ENCODE results near the gene BBS9. TPM values are rescaled to one million over a fixed set of nuclear protein-coding genes. Genes with fewer than 3 reads are reported as not detected.

Gene BBS9
- total and polyA plus RNA-seq, 4 donors = 2.3 to 9.5 (median 4.5) TPM

- TF ChIP-seq ZBTB33 (IDR thresholded peaks at IDR 0.05) (no peak), SP1 (IDR thresholded peaks at IDR 0.05) (no peak), TAF1 (conservative IDR thresholded peaks at IDR 0.05) (no peak), YY1 (IDR thresholded peaks at IDR 0.05) (no peak), HNF4G (IDR thresholded peaks at IDR 0.05) (no peak)
These were observed 2.3 kb upstream of the BBS9 start (continued) for GRCh38 chr7:33127085-33127484.

- peaks cover 1 to 11% (median 8%) of the 10 kb centered on the region in 4 donors for H3K4me1 ChIP-seq (ENCODE audit: control insufficient read depth in 4 of 4, insufficient read depth in 4 of 4, low read length in 3 of 4)
- H3K36me3 ChIP-seq (ENCODE audit: control insufficient read depth in 4 of 4, insufficient read depth in 3 of 4, low read depth in 1 of 4, low read length in 3 of 4) = no peaks in the 10 kb centered on the region
- DNase-seq (ENCODE audit: low spot score) = no peak
- H3K9me3 ChIP-seq (ENCODE audit: control insufficient read depth in 4 of 4, low read length in 3 of 4) = no peaks in the 10 kb centered on the region
- peak overlapping the region in 1 of 2 donors; percentile 71 for H3K9ac ChIP-seq (ENCODE audit: low read depth in 1 of 2, low read length in 2 of 2)
- H3K27ac ChIP-seq (ENCODE audit: low read depth in 1 of 2, low read length in 2 of 2) = peak overlapping the region; percentile 89
- WGBS = 0% methylated on average over 3 of the region's 3 CpGs
- no peaks in the 10 kb centered on the region for H3K27me3 ChIP-seq (ENCODE audit: control insufficient read depth in 4 of 4, insufficient read depth in 4 of 4, low read length in 3 of 4)
- H3K4me3 ChIP-seq (ENCODE audit: low read depth in 1 of 3, low read length in 3 of 3) = peak overlapping the region; percentile 72 to 100 (median 98)
- no peak for TF ChIP-seq FOXA1 (IDR thresholded peaks at IDR 0.05)
- TF ChIP-seq GABPA (IDR thresholded peaks at IDR 0.05 in 1 of 2, conservative IDR thresholded peaks at IDR 0.05 in 1 of 2) = no peak
- TF ChIP-seq FOXA2 (IDR thresholded peaks at IDR 0.05) = no peak
- no peak for TF ChIP-seq HNF4G (IDR thresholded peaks at IDR 0.05)
- TF ChIP-seq ZBTB33 (IDR thresholded peaks at IDR 0.05) = no peak
- TF ChIP-seq SP1 (IDR thresholded peaks at IDR 0.05) = no peak
- TF ChIP-seq REST (IDR thresholded peaks at IDR 0.05) = no peak
- TF ChIP-seq HNF4A (conservative IDR thresholded peaks at IDR 0.05) = no peak
- TF ChIP-seq NR2F2 (IDR thresholded peaks at IDR 0.05) = no peak
- TF ChIP-seq RXRA (IDR thresholded peaks at IDR 0.05) = no peak
- no peak for TF ChIP-seq RAD21 (IDR thresholded peaks at IDR 0.05)
- TF ChIP-seq ATF3 (IDR thresholded peaks at IDR 0.05) = no peak
These were observed 754 bp upstream of the BBS9 start for GRCh38 chr7:33128631-33128989.

- Histone ChIP-seq H3K9ac (ENCODE audit: low read depth in 1 of 2, low read length in 2 of 2) (peak overlapping the region; percentile 36 to 41), H3K9me3 (ENCODE audit: control insufficient read depth in 4 of 4, low read length in 3 of 4) (peaks cover 0 to 3% (median 0%) of the 10 kb centered on the region in 4 donors), H3K4me1 (ENCODE audit: control insufficient read depth in 4 of 4, insufficient read depth in 4 of 4, low read length in 3 of 4) (peaks cover 1 to 11% (median 8%) of the 10 kb centered on the region in 4 donors), H3K36me3 (ENCODE audit: control insufficient read depth in 4 of 4, insufficient read depth in 3 of 4, low read depth in 1 of 4, low read length in 3 of 4) (no peaks in the 10 kb centered on the region), H3K27ac (ENCODE audit: low read depth in 1 of 2, low read length in 2 of 2) (peak overlapping the region; percentile 89), H3K27me3 (ENCODE audit: control insufficient read depth in 4 of 4, insufficient read depth in 4 of 4, low read length in 3 of 4) (no peaks in the 10 kb centered on the region), H3K4me3 (ENCODE audit: low read depth in 1 of 3, low read length in 3 of 3) (peak overlapping the region; percentile 72 to 100 (median 98))
- DNase-seq (ENCODE audit: low spot score) = no peak
- no peak for TF ChIP-seq TAF1 (conservative IDR thresholded peaks at IDR 0.05)
- no peak for TF ChIP-seq SP1 (IDR thresholded peaks at IDR 0.05)
- no peak for TF ChIP-seq NR2F2 (IDR thresholded peaks at IDR 0.05)
- no peak for TF ChIP-seq HNF4A (conservative IDR thresholded peaks at IDR 0.05)
- TF ChIP-seq REST (IDR thresholded peaks at IDR 0.05) = no peak
- TF ChIP-seq ZBTB33 (IDR thresholded peaks at IDR 0.05) = no peak
- under 1% methylated on average over 11 of the region's 11 CpGs for WGBS
These were observed 416 bp downstream of the BBS9 start for GRCh38 chr7:33129806-33130153.
